GM10847 (cell line): Measurements from ENCODE around the gene ASB18.

Experiments used
- POLR2A ChIP-seq: IDR thresholded peaks from 2 replicates; pipeline ENCODE4 v1.6.1; 2011; ENCODE audit not compliant: insufficient read length; ENCODE audit errors: extremely low read depth

The ASB18 gene

GRCh38 chr2:236236559-236237452 is 27.4 kb downstream of the ASB18 start:
- TF ChIP-seq POLR2A: no peak

DNA sequence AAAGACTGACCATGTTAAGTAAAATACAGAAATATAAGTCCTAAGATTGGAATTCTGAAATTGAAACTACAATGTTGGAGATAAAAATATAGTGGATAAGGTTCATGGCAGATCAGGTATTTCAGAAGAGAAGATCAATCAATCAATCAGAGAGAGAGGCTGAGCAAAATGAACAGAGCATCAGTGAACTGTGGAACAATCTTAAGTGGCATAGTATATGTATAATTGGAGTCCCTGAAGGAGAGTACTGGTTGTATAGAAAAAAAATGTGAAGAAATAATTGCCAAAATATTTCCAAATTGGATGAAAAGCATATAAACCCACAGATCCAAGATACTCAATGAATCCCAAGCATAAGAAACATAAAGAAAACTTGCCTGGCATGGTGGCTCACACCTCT is 35.0 kb downstream of the ASB18 start:
- TF ChIP-seq POLR2A: no peak

DNA sequence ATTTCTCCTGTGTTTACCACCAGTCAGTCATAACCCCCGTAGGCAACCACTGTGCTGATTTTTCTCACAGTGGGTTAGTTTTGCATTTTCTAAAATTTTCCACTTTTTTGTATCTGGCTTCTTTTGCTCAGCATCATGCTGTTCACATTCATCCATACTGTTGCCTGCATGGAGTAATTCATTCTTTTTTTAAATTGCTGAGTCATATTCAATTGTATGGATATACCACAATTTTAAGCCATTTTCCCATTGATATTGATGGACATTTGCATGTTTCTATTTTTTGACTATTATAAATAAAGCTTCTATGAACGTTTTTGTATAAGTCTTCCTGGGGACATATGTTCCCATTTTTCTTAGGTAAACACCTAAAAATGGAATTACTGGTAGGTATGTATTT is 40.5 kb downstream of the ASB18 start:
- TF ChIP-seq POLR2A: no peak

GRCh38 chr2:236221798-236222197 is 42.4 kb downstream of the ASB18 start:
- no peak for TF ChIP-seq POLR2A

DNA sequence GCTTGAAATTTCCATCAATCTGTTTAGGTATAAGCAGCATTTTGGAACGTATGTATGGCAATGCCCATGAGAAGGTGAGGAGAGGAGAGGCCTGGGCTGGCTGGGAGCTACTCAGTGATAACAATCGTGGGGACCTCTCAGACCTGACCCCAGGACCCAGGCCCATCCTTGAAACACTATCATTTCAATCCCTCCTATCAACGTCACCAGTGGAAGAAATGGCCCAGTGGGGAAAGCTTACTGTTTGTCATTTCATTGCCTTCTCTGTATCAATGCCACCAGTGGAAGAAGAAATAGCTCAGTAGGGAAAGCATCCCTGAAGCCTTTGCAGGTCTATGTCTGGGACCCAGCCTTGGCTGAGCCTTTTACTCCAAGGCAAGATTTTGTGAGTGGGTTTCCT is 44.8 kb downstream of the ASB18 start:
- TF ChIP-seq POLR2A: no peak

GRCh38 chr2:236217926-236218325 is 46.3 kb downstream of the ASB18 start:
- TF ChIP-seq POLR2A: no peak

DNA sequence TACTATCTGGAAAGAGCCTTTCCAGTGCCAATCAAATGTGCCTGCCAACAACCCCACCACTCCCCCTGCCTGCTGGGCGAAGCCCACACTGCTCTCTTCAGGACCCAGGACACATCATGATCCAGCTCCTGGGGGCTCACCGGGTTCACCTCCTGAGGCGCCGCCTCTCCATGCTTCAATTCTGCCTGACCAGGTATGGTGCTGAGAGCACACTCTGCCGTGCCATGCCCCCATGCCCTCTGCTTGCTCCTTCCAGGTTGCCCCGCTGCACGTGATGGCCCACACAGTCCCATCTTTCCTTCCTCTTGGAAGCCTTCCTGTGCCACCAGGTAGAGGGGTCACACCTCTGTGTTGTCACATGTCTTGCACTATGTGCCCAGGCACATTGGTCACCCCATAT is 47.5 kb downstream of the ASB18 start:
- TF ChIP-seq POLR2A: no peak

DNA sequence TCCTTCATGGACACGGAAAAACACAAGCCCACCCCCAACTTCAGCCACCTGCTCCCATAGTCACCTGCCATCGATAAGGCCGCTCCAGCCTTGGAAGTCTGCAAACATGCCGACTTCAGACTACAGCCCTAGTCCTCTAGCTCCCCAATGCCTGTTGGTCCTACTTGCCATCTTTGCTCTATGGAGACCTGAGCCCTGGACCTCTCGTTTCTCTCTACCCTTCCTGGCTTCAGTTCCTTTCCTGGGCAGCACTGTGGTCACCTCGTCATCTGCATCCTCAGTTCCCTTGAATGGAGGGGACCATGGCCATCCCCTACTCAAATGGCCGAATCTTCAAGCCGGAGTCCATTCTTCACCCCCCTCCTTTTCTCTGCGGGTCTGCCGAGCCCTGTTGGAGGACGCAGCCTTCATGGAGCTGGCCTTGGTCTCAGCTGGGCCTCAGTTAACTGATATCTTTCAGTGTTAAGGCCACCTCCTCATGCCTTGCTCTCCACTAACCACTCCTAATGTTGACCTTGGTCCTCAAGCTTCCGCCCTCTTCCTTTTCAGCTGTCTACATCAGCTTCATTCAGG is 48.4 kb downstream of the ASB18 start:
- no peak for TF ChIP-seq POLR2A

DNA sequence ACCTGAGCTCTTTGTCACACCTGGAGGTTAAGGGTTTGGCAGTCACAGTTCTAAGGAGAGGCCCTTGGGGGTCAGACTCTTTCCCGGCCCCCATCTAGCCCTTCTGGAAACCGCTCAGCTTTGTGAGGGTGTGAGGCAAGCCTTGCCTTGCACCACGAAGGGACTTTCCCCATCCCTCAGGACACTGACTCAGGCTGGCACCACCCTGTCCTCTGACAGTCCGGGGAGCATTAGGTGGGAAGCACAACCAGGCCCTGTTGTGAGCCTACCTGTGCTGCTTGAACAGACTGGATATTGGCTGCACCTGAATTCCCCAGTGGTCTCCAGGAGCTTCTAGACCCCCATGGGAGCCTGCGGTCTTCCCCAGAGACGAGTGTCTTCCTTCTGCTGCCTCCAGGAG is 49.0 kb downstream of the ASB18 start:
- no peak for TF ChIP-seq POLR2A

DNA sequence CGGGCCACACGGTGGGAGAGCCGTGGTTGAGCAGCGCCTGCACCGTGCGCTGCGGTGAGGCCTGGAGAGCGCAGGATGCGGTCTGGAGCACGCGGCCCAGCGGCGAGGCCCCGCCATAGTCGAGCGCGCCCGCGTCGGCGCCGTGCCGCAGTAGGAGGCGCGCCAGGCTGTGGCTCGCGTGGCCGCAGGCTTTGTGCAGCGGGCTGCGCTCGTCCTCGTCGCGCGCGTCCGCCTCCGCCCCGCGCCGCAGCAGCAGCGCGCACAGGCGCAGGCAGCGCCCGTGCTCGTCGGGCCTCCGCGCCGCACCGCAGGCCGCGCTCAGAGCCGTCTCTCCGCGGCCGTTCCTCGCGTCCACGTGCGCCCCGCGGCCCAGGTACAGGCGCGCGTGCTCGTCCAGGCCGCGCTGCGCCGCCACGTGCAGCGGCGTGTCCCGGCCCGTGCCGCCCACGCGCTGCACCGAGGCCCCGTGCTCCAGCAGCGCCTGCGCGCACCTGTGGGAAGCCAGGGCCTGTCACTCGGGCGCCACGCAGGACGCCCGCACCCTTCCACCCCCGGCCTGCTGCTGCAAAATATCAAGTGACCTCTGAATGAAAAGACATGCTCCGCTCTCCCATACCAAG is 49.7 kb downstream of the ASB18 start:
- no peak for TF ChIP-seq POLR2A

DNA sequence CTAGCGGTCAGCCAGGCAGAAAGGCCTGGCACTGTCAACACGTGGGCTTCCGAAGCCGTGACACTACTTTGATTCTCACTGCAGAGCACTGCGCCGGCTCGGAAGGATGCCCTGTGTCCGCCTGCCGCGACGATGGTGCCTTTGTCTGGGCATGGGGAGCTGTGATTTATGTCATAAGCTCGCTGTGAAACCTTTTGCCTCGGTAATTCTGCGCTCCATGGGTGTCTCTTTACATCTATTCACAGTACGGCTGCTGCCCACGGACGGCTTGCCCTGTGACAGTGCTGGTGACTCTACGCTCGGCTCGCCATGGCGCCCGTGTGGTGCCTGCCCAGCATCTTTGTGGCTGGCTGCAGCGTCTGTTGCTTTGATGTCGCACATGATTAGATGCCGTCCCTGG is 52.9 kb downstream of the ASB18 start:
- TF ChIP-seq POLR2A: no peak

- no peak for TF ChIP-seq POLR2A
Measured at GRCh38 chr2:236210536-236210935, 53.7 kb downstream of the ASB18 start.

GRCh38 chr2:236209996-236210395 is 54.2 kb downstream of the ASB18 start:
- no peak for TF ChIP-seq POLR2A

DNA sequence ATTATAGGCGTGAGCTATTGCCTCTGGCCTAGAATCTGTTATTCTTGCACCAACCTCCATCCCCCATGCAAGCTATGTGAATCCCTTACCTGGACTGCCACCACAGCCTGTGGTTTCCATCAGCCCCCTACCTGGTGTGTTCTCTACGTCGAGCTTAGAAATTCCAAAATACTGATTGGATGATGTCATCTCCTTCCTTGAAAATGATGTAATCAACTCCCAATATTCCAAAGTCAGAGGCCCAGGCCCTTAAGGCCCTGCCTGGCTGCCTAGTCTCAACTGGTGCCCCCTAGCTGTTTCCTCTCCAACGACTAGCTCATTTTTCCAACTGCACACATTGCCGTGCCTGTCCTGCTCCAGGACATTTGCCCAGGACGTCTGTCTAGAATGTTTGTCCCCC is 54.7 kb downstream of the ASB18 start:
- no peak for TF ChIP-seq POLR2A

GRCh38 chr2:236208019-236208926 is 55.9 kb downstream of the ASB18 start:
- no peak for TF ChIP-seq POLR2A
